Prostate gland (tissue), 2 donors: ENCODE measurements around the gene TDRD10.

ENCODE experiments used
- CTCF ChIP-seq, 4 experiments: fragments of 200-600 bp in 2 of 4; fragments of 450-650 bp in 2 of 4; sonication (generic) in 2 of 4; IDR thresholded peaks; 1 replicate in 3 of 4; 2 replicates in 1 of 4; pipeline ENCODE4 v1.5.1; 2016 to 2019; ENCODE audit warnings: antibody characterized with exemption in 4 of 4, mild to moderate bottlenecking in 2 of 4, moderate library complexity in 2 of 4
- POLR2A ChIP-seq: fragments of 450-650 bp; IDR thresholded peaks from one replicate; pipeline ENCODE4 v1.6.1; 2016; ENCODE audit warnings: antibody characterized with exemption, mild to moderate bottlenecking
- POLR2AphosphoS5 ChIP-seq: sonication (generic); formaldehyde crosslinking; IDR thresholded peaks from one replicate; pipeline ENCODE4 v1.6.1; 2017; ENCODE audit warnings: antibody characterized with exemption

DNA sequence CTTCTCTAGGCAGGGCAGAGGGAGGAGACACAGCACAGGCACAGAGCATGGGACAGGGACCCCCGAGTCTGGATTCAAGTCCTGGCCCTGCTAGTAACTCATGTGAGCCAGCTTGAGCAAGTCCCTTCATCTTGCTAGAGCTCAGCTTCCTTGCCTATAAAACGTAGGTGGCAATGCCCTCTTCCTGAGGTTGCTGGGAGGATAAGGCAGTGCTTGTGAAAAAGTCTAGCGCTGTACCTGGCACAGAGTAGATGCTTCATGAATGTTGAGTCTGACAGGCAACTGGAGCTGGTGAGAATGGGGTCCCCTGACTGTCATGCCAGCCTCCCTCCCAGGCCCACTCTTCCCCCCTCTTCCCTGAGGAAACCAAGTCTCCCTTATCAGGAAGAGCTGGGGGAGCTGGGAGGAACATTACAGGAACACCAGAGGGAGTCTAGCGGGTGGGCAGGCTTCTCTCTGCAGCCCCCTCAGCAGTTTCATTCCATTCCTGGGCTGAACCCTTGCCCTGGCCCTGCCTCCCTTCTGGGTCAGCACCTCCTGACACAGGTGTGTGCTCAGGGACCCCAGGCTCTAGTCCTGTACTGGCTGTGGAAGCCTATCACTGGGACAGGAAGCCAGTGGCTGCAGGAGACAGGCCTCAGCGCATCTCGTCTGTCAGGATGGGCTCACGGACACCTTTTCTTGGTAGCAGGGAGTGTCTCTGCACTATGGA lies 75.5 kb downstream of the TDRD10 start:
- TF ChIP-seq CTCF (IDR thresholded peaks at IDR 0.05), result no peak
- no peak for TF ChIP-seq POLR2A
- no peak for TF ChIP-seq POLR2AphosphoS5
